Subcutaneous abdominal adipose tissue (tissue), 5 donors: Measurements from ENCODE around the gene PCDHA7.
"Not testable (repeated sequence)": the region's sequence is repeated elsewhere in the genome, so short reads cannot be mapped to it uniquely, and the experiment has no call there.

ENCODE experiments used
- H3K27ac ChIP-seq: one replicate; pipeline ENCODE4 v1.7.0; 2013; ENCODE audit warnings: low read depth, mild to moderate bottlenecking, inconsistent platforms, low read length, moderate library complexity
- H3K27me3 ChIP-seq, 5 donors: one replicate each; pipeline ENCODE4 v1.7.0; 2013; ENCODE audit warnings: low read length in 5 of 5, inconsistent platforms in 1 of 5; ENCODE audit not compliant: control insufficient read depth in 5 of 5, insufficient read depth in 4 of 5
- H3K36me3 ChIP-seq, 5 donors: one replicate each; pipeline ENCODE4 v1.7.0; 2013; ENCODE audit warnings: low read length in 5 of 5; ENCODE audit not compliant: control insufficient read depth in 5 of 5, insufficient read depth in 5 of 5
- H3K4me1 ChIP-seq, 5 donors: one replicate each; pipeline ENCODE4 v1.7.0; 2013; ENCODE audit warnings: low read length in 5 of 5, mild to moderate bottlenecking in 3 of 5, moderate library complexity in 1 of 5; ENCODE audit not compliant: control insufficient read depth in 5 of 5, insufficient read depth in 5 of 5
- H3K4me3 ChIP-seq, 5 donors: one replicate each; pipeline ENCODE4 v1.7.0; 2013; ENCODE audit warnings: low read length in 5 of 5, low read depth in 1 of 5
- H3K9ac ChIP-seq, 5 donors: one replicate each; pipeline ENCODE4 v1.7.0; 2013; ENCODE audit warnings: low read length in 5 of 5, mild to moderate bottlenecking in 4 of 5, moderate library complexity in 3 of 5
- H3K9me3 ChIP-seq, 5 donors: one replicate each; pipeline ENCODE4 v1.7.0; 2013; ENCODE audit warnings: low read length in 5 of 5; ENCODE audit not compliant: control insufficient read depth in 5 of 5
- donor health status: healthy.
- donor health status: healthy.
- donor health status: healthy.
- donor health status: healthy.
- donor health status: healthy.

PCDHA7 gene

DNA sequence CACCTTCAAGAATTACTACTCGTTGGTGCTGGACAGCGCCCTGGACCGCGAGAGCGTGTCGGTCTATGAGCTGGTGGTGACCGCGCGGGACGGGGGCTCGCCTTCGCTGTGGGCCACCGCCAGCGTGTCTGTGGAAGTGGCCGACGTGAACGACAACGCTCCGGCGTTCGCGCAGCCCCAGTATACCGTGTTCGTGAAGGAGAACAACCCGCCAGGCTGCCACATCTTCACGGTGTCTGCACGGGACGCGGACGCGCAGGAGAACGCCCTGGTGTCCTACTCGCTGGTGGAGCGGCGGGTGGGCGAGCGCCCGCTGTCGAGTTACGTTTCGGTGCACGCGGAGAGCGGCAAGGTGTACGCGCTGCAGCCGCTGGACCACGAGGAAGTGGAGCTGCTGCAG is 11.1 kb upstream of the PCDHA7 start:
- H3K36me3 ChIP-seq, H3K27ac ChIP-seq, H3K9ac ChIP-seq, H3K4me3 ChIP-seq, H3K4me1 ChIP-seq: not testable (repeated sequence)
- Histone ChIP-seq H3K27me3 (peaks cover 0 to 10% (median 0%) of the 10 kb centered on the region in 5 donors), H3K9me3 (peaks cover 1 to 19% (median 12%) of the 10 kb centered on the region in 5 donors)

- Histone ChIP-seq H3K4me3 (no peak overlapping the region), H3K4me1 (no peaks in the 10 kb centered on the region), H3K36me3 (no peaks in the 10 kb centered on the region), H3K27ac (no peak overlapping the region), H3K9ac (no peak overlapping the region), H3K27me3 (peaks cover 0 to 10% (median 0%) of the 10 kb centered on the region in 5 donors), H3K9me3 (peaks cover 0 to 22% (median 14%) of the 10 kb centered on the region in 5 donors)
Observed at GRCh38 chr5:140823475-140823874, 10.6 kb upstream of the PCDHA7 start.

GRCh38 chr5:140827704-140828361 is 6.2 kb upstream of the PCDHA7 start, which contains the start of gene PCDHA6:
PCDHA6 (plus strand) TSS chr5:140827960; CDS start chr5:140828092, 132 bp downstream.
- Histone ChIP-seq H3K27me3 (peaks cover 0 to 19% (median 3%) of the 10 kb centered on the region in 5 donors), H3K9ac (no peak within 1 kb of the TSS), H3K27ac (no peak within 1 kb of the TSS), H3K4me3 (peak within 1 kb of the TSS in 4 of 5 donors; percentile 5 to 48 (median 39)), H3K4me1 (no peaks in the 10 kb centered on the region), H3K36me3 (no peaks in the 10 kb centered on the region), H3K9me3 (peaks cover 2 to 35% (median 22%) of the 10 kb centered on the region in 5 donors)

GRCh38 chr5:140828362-140828737 is 5.7 kb upstream of the PCDHA7 start:
- H3K36me3 ChIP-seq, result no peaks in the 10 kb centered on the region
- H3K9ac ChIP-seq, result no peak overlapping the region
- no peaks in the 10 kb centered on the region for H3K4me1 ChIP-seq
- peaks cover 0 to 20% (median 3%) of the 10 kb centered on the region in 5 donors for H3K27me3 ChIP-seq
- no peak overlapping the region for H3K27ac ChIP-seq
- peaks cover 2 to 29% (median 19%) of the 10 kb centered on the region in 5 donors for H3K9me3 ChIP-seq
- peak overlapping the region in 3 of 5 donors; percentile 5 to 48 (median 34) for H3K4me3 ChIP-seq

DNA sequence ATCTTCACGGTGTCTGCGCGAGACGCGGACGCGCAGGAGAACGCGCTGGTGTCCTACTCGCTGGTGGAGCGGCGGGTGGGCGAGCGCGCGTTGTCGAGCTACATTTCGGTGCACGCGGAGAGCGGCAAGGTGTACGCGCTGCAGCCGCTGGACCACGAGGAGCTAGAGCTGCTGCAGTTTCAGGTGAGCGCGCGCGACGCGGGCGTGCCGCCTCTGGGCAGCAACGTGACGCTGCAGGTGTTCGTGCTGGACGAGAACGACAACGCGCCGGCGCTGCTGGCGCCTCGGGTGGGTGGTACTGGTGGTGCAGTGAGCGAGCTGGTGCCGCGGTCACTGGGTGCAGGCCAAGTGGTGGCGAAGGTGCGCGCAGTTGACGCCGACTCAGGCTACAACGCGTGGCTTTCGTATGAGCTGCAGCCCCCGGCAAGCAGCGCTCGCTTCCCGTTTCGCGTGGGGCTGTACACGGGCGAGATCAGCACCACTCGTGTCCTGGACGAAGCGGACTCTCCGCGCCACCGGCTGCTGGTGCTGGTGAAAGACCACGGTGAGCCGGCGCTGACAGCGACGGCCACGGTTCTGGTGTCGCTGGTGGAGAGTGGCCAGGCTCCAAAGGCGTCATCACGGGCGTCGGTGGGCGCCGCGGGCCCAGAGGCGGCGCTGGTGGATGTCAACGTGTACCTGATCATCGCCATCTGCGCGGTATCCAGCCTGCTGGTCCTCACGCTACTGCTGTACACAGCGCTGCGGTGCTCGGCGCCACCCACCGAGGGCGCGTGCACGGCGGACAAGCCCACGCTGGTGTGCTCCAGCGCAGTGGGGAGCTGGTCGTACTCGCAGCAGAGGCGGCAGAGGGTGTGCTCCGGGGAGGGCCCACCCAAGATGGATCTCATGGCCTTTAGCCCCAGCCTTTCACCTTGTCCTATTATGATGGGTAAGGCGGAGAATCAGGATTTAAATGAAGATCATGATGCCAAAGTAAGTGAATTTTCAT is 4.3 kb upstream of the PCDHA7 start:
- Histone ChIP-seq H3K27me3 (peaks cover 0 to 14% (median 2%) of the 10 kb centered on the region in 5 donors), H3K4me3 (peak overlapping the region in 1 of 5 donors; percentile 22), H3K9me3 (peaks cover 2 to 26% (median 14%) of the 10 kb centered on the region in 5 donors)
- not testable (repeated sequence) for H3K4me1 ChIP-seq, H3K36me3 ChIP-seq, H3K27ac ChIP-seq, H3K9ac ChIP-seq

GRCh38 chr5:140834439-140835008 is 455 bp downstream of the PCDHA7 start:
- not testable (repeated sequence) for H3K27ac ChIP-seq
- H3K4me3 ChIP-seq, result peak overlapping the region; percentile 4 to 54 (median 34)

DNA sequence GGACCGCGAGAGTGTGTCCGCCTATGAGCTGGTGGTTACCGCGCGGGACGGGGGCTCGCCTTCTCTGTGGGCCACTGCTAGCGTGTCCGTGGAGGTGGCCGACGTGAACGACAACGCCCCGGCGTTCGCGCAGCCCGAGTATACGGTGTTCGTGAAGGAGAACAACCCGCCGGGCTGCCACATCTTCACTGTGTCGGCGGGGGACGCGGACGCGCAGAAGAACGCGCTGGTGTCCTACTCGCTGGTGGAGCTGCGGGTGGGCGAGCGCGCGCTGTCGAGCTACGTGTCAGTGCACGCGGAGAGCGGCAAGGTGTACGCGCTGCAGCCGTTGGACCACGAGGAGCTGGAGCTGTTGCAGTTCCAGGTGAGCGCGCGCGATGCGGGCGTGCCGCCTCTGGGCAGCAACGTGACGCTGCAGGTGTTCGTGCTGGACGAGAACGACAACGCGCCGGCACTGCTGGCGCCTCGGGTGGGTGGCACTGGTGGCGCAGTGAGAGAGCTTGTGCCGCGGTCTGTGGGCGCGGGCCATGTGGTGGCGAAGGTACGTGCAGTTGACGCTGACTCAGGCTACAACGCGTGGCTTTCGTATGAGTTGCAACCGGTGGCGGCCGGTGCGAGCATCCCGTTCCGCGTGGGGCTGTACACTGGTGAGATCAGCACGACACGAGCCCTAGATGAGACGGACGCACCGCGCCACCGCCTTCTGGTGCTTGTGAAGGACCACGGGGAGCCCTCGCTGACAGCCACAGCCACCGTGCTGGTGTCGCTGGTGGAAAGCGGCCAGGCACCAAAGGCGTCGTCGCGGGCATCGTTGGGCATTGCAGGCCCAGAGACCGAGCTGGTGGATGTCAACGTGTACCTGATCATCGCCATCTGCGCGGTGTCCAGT is 1.8 kb downstream of the PCDHA7 start:
- H3K27ac ChIP-seq, result no peak overlapping the region
- peaks cover 5 to 18% (median 14%) of the 10 kb centered on the region in 5 donors for H3K9me3 ChIP-seq
- no peaks in the 10 kb centered on the region for H3K36me3 ChIP-seq
- H3K4me1 ChIP-seq, result no peaks in the 10 kb centered on the region
- H3K4me3 ChIP-seq, result peak overlapping the region in 1 of 5 donors; percentile 34
- H3K9ac ChIP-seq, result no peak overlapping the region
- peaks cover 2 to 19% (median 7%) of the 10 kb centered on the region in 5 donors for H3K27me3 ChIP-seq

More at GRCh38 chr5:140834439-140835008, 455 bp downstream of the PCDHA7 start:
- not testable (repeated sequence) for H3K4me1 ChIP-seq, H3K9ac ChIP-seq, H3K36me3 ChIP-seq
- H3K27me3 ChIP-seq, result peaks cover 2 to 23% (median 7%) of the 10 kb centered on the region in 5 donors
- H3K9me3 ChIP-seq, result peaks cover 2 to 25% (median 22%) of the 10 kb centered on the region in 5 donors

GRCh38 chr5:140840978-140841962 is 7.2 kb downstream of the PCDHA7 start, which contains the start of gene PCDHA8:
PCDHA8 (plus strand) TSS chr5:140841187; CDS start chr5:140841322, 135 bp downstream.
- Histone ChIP-seq H3K36me3 (no peaks in the 10 kb centered on the region), H3K4me3 (no peak within 1 kb of the TSS), H3K27ac (no peak within 1 kb of the TSS), H3K9me3 (peaks cover 5 to 26% (median 16%) of the 10 kb centered on the region in 5 donors), H3K27me3 (peaks cover 0 to 6% (median under 1%) of the 10 kb centered on the region in 5 donors), H3K9ac (no peak within 1 kb of the TSS), H3K4me1 (no peaks in the 10 kb centered on the region)
